Activated gamma-delta T cell (primary cell): Measurements from ENCODE around the gene EPS8L3.
"Not testable (repeated sequence)": the region's sequence is repeated elsewhere in the genome, so short reads cannot be mapped to it uniquely, and the experiment has no call there.

Experiments used
- DNase-seq: peaks from one replicate; lab custom pipeline; 2025; lab: John Stamatoyannopoulos, UW

EPS8L3 gene

GRCh38 chr1:109777436-109777835 is 13.7 kb upstream of the EPS8L3 start:
- DNase-seq, result no peak

GRCh38 chr1:109776911-109777310 is 13.2 kb upstream of the EPS8L3 start:
- no peak for DNase-seq

- DNase-seq, result no peak
Observed at GRCh38 chr1:109776206-109776835, 12.6 kb upstream of the EPS8L3 start.

GRCh38 chr1:109775398-109775797 is 11.7 kb upstream of the EPS8L3 start:
- DNase-seq, result no peak

GRCh38 chr1:109773900-109774485 is 10.3 kb upstream of the EPS8L3 start:
- no peak for DNase-seq

GRCh38 chr1:109773203-109773899 is 9.6 kb upstream of the EPS8L3 start:
- no peak for DNase-seq

GRCh38 chr1:109772658-109773202 is 9.0 kb upstream of the EPS8L3 start:
- DNase-seq, result no peak

- DNase-seq, result no peak
Observed at GRCh38 chr1:109771712-109772657, 8.3 kb upstream of the EPS8L3 start.

- no peak for DNase-seq
Observed at GRCh38 chr1:109770331-109771095, 6.8 kb upstream of the EPS8L3 start.

GRCh38 chr1:109769330-109770078 is 5.8 kb upstream of the EPS8L3 start:
- DNase-seq, result no peak

GRCh38 chr1:109768820-109769219 is 5.1 kb upstream of the EPS8L3 start:
- no peak for DNase-seq

GRCh38 chr1:109768335-109768650 is 4.6 kb upstream of the EPS8L3 start:
- no peak for DNase-seq

- DNase-seq, result no peak
Observed at GRCh38 chr1:109767637-109768334, 4.1 kb upstream of the EPS8L3 start.

GRCh38 chr1:109766991-109767636 is 3.4 kb upstream of the EPS8L3 start:
- DNase-seq, result not testable (repeated sequence)

GRCh38 chr1:109765896-109766615 is 2.3 kb upstream of the EPS8L3 start:
- no peak for DNase-seq

- DNase-seq, result no peak
Observed at GRCh38 chr1:109765483-109765815, 1.7 kb upstream of the EPS8L3 start.

- no peak for DNase-seq
Observed at GRCh38 chr1:109764561-109765482, 1.1 kb upstream of the EPS8L3 start.
